AG09309 (cell line): Measurements from ENCODE around the gene STK11.

ENCODE experiments used
- DNase-seq: peaks from one replicate; pipeline ENCODE4 v3.0.0-alpha.2; 2010; ENCODE audit warnings: low read depth
- H3K4me3 ChIP-seq: 2 replicates; pipeline ENCODE4 v1.5.1; 2011; ENCODE audit warnings: mild to moderate bottlenecking, low read depth, low read length, moderate library complexity; ENCODE audit not compliant: control insufficient read depth
- TF ChIP-seq, protein P1 (sequence below): IDR thresholded peaks from 2 replicates; pipeline ENCODE4 v1.5.1; 2011; ENCODE audit warnings: mild to moderate bottlenecking, low read depth, low read length, inconsistent platforms; ENCODE audit not compliant: insufficient read depth, control insufficient read depth; ENCODE audit errors: missing control alignments

STK11 gene

DNA sequence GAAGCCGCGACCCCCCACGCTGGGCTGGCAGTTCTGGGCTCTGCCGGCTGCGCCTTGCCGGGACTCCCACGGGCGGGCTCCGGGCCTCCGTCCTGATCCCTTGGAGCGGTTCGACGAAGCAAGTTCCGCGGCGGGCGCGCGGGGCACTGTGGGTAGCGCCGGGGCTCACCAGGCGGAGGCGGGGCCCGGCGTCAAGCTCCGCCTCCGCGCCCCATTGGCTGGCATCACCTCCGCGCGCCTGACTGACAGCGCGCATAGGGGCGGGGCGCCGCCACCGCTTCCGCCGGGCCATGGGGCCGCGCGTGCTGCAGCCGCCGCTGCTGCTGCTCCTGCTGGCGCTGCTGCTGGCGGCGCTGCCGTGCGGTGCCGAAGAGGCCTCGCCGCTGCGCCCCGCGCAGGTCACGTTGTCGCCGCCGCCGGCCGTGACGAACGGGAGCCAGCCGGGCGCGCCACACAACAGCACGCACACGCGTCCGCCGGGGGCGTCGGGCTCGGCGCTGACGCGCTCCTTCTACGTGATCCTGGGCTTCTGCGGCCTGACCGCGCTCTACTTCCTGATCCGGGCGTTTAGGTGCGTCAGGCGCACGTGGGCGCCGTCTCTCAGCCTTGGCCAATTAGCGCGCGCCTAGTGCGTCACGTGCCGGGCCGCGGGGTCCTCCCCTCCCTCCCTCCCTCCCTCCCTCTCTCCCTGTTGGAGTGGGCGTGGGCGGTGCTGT is 69.8 kb downstream of the STK11 start, which contains the start of gene FAM174C:
Gene FAM174C, plus strand, starts transcription at position 271 of the 716 bp plus-strand sequence. Its CDS starts 20 bp downstream, at position 291.
- DNase-seq: peak; percentile 83
- peak within 1 kb of the TSS; percentile 65 for H3K4me3 ChIP-seq
- TF ChIP-seq, protein P1, sequence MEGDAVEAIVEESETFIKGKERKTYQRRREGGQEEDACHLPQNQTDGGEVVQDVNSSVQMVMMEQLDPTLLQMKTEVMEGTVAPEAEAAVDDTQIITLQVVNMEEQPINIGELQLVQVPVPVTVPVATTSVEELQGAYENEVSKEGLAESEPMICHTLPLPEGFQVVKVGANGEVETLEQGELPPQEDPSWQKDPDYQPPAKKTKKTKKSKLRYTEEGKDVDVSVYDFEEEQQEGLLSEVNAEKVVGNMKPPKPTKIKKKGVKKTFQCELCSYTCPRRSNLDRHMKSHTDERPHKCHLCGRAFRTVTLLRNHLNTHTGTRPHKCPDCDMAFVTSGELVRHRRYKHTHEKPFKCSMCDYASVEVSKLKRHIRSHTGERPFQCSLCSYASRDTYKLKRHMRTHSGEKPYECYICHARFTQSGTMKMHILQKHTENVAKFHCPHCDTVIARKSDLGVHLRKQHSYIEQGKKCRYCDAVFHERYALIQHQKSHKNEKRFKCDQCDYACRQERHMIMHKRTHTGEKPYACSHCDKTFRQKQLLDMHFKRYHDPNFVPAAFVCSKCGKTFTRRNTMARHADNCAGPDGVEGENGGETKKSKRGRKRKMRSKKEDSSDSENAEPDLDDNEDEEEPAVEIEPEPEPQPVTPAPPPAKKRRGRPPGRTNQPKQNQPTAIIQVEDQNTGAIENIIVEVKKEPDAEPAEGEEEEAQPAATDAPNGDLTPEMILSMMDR: no peak

DNA sequence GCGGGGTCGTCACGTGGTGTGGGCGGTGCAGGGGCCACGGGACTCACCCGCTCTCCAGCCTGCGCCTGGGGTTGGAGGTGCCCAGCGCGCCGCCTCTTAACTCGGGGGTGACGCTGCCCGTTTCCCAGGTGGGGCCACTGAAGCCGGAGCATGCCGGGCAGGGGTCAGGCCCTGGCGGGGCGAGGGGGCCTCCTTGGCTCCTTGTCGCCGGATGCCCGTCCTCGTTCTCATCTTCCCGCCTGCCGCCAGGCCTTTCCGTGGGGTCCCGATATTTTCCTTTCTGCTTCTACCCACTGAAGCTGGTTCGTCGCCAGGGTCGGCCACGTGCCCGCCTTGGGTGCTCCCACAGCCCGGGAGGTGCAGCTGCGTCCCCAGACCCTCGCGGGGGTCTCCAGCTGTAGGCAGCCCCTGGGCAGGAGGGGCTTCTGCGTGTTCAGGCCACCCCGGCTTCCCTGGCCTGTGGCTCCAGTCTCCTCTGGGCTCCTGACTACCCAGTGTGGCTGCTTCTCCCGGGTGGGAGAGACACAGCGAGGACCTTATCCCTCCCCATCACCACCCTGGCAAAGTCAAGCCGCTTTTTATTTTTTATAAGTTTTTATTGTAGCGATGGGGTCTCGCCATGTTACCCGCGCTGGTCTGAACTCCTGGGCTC is 70.5 kb downstream of the STK11 start:
- DNase-seq: no peak
- TF ChIP-seq, protein P1: no peak
- H3K4me3 ChIP-seq: peak overlapping the region; percentile 65

DNA sequence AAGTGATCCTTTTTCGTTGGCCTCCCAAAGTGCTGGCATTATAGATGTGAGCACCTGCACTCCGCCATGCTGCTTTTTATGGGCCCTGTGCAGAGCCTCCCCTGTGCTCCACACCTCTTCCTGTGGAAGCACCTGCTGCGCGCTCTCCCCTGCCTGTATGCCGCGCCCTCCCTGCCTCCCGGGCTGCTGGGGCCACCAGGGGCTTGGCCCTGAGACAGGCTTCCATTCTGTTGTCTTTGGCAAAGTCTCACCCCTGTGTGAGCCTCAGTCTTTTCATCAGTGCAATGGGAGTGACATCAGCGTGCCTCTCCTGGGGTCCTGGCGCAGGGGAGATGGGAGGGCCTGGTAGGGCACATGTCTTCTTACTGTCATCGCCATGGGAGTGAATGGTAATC is 71.0 kb downstream of the STK11 start:
- TF ChIP-seq, protein P1: no peak
- H3K4me3 ChIP-seq: peak overlapping the region; percentile 65
- DNase-seq: no peak

DNA sequence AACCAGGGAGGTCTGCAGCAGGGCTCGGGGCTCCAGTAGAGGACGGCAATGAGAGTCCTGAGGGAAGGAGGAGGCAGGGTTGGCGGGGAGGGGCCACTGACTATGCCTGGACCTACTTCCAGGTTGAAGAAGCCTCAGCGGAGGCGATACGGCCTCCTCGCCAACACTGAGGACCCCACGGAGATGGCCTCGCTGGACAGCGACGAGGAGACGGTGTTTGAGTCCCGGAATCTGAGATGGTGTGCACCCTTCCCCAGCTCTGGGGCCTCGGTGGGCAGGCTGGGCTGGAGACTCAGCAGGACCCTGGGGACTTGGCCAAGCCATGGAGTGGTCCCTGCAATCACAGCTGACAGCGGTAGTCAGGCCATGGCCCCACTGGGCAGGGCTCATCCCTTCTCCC is 71.5 kb downstream of the STK11 start:
- DNase-seq: no peak
- no peak overlapping the region for H3K4me3 ChIP-seq
- TF ChIP-seq, protein P1: no peak
